Upper lobe of left lung (tissue), 6 donors: ENCODE results near the gene CBFA2T3. TPM values are rescaled to one million over a fixed set of nuclear protein-coding genes. Genes with fewer than 3 reads are reported as not detected.

Source experiments
- ATAC-seq, 2 donors: fragments of 200-7000 bp; cut with Tn5 transposase; one replicate each; pipeline ENCODE4 v1.9.1; 2022; ENCODE audit warnings: mild to moderate bottlenecking in 2 of 2, moderate library complexity in 2 of 2; ENCODE audit not compliant: low FRiP score in 2 of 2
- DNase-seq, 2 donors: peaks; one replicate each; pipeline ENCODE4 v3.0.0-alpha.2; 2019 to 2020
- H3K27ac ChIP-seq, 4 donors: fragments of 200-600 bp; sonication (generic); one replicate each; pipeline ENCODE4 v1.5.1; 2016 to 2019
- H3K27me3 ChIP-seq, 4 donors: fragments of 200-600 bp; sonication (generic); one replicate each; pipeline ENCODE4 v1.5.1; 2017 to 2019
- H3K36me3 ChIP-seq, 4 donors: fragments of 200-600 bp; sonication (generic); one replicate each; pipeline ENCODE4 v1.5.1; 2016 to 2019
- H3K4me1 ChIP-seq, 4 donors: fragments of 200-600 bp; sonication (generic); one replicate each; pipeline ENCODE4 v1.5.1; 2018 to 2019
- H3K4me3 ChIP-seq, 4 donors: fragments of 200-600 bp; sonication (generic); one replicate each; pipeline ENCODE4 v1.5.1; 2017 to 2019; ENCODE audit warnings: mild to moderate bottlenecking in 2 of 4, moderate library complexity in 1 of 4
- H3K9me3 ChIP-seq, 4 donors: fragments of 200-600 bp; sonication (generic); one replicate each; pipeline ENCODE4 v1.5.1; 2018 to 2019
- CTCF ChIP-seq, 6 experiments: fragments of 450-650 bp in 4 of 6; fragments of 200-600 bp in 2 of 6; sonication (generic) in 2 of 6; IDR thresholded peaks; one replicate each; pipeline ENCODE4 v1.5.1; 2016 to 2019; ENCODE audit warnings: antibody characterized with exemption in 6 of 6
- EP300 ChIP-seq, 4 donors: sonication (generic); formaldehyde crosslinking; IDR thresholded peaks; one replicate each; pipeline ENCODE4 v1.5.1; 2017; ENCODE audit warnings: antibody characterized with exemption in 4 of 4, control low read depth in 2 of 4
- POLR2A ChIP-seq, 4 donors: fragments of 450-650 bp; IDR thresholded peaks; one replicate each; pipeline ENCODE4 v1.5.1; 2016 to 2017; ENCODE audit warnings: antibody characterized with exemption in 4 of 4, mild to moderate bottlenecking in 2 of 4
- POLR2AphosphoS5 ChIP-seq, 2 donors: sonication (generic); formaldehyde crosslinking; IDR thresholded peaks; one replicate each; pipeline ENCODE4 v1.5.1; 2017; ENCODE audit warnings: antibody characterized with exemption in 2 of 2
- WGBS, 2 donors: methylation state at CpG; one replicate each; pipeline ENCODE4 v1.1.5; 2017 to 2018; 5-methylcytosine and 5-hydroxymethylcytosine counted together
- total RNA-seq, 6 donors: library from RNA; depleted of rRNA in 4 of 6; stranded (reverse); fragments of >200 nt in 4 of 6; gene quantifications; one replicate each; pipeline versions ENCODE4 v1.1.0 to v1.2.1, GENCODE V29; 2016 to 2021
- donor health status: DM: no; HTN: no; CAD: no; lungs with moderate emphysema.
- donor health status: DM: no; HTN: yes; CAD: no; lungs with severe emphysema.

CBFA2T3 gene
- total RNA-seq, 6 donors from 2014 or later: 2.7 to 33.5 (median 15.2) TPM

DNA sequence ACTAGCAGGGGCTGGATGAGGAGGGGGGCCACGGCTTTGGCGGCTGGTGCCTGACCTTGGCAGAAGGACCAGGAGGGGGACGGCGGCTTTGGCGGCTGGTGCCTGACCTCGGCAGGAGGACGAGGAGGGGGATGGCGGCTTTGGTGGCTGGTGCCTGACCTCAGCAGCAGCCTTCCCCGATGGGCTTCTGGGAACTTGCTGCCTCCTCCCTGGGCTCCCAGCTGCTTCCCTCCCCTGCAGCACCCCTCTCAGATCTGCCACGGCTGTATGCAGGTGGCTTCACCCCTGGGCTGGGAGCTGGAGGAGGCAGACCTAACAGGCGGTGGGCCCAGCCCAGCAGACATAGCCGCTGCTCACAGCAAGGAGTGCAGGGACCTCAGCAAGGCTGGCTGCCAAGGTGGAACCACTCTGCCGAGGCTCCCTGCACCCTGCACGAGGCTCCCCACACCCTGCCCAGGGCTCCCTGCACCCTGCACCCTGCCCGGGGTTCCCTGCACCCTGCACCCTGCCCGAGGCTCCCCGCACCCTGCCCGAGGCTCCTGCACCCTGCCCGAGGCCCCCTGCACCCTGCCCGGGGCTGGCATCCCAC lies 38.4 kb upstream of the CBFA2T3 start:
- ATAC-seq: peak in 1 of 2 donors; percentile 21
- no peaks in the 10 kb centered on the region for H3K36me3 ChIP-seq
- peak in 1 of 2 donors; percentile 58 for DNase-seq
- no peak overlapping the region for H3K27ac ChIP-seq
- no peak for TF ChIP-seq EP300 (IDR thresholded peaks at IDR 0.05)
- no peak for TF ChIP-seq POLR2A (IDR thresholded peaks at IDR 0.05)
- TF ChIP-seq CTCF (IDR thresholded peaks at IDR 0.05): no peak
- no peak for TF ChIP-seq POLR2AphosphoS5 (IDR thresholded peaks at IDR 0.05)
- 60 to 83% methylated on average over 2 to 17 of the region's 20 CpGs for WGBS, 2 donors
- H3K4me1 ChIP-seq: no peaks in the 10 kb centered on the region
- no peak overlapping the region for H3K4me3 ChIP-seq
- H3K9me3 ChIP-seq: no peaks in the 10 kb centered on the region
- no peaks in the 10 kb centered on the region for H3K27me3 ChIP-seq

DNA sequence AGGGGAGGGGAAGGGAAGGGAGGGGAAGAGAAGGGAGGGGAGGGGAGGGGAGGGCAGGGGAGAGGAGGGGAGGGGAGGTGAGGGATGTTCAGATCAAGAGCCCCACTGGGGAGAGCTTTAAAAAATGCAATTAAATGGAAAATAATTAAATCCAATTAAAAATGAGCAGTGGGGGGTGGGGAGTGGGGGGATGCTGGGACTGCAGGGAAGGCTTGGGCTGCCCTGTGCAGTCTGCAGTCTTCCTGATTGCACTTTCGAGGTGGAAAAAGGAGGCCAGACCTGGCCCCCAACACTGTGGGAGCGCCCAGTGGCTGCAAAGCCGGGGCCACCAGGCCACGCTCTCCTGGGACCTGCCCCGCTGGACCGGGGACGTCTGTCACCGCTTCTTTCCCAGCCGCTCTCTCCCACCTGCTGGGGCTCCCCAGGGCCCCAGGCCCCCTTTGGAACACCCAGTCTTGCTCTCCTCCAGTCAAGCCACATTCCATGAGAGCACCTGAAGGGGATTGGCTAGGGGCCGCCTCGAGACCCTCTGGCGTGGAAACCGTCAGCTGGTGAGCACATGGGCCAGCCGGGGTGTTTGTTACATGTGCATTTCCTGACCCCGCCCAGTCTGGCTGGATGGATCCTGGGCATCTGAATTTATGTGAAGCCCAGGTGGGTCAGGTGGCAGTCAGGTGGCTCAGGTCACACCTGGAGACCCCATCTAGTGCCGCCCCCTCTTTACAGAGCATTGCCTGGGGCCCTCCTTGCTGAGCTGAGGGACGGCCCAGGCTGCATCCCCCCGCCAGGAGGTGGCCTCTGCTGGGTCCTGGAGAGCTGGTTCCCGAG lies 37.6 kb upstream of the CBFA2T3 start:
- H3K27me3 ChIP-seq: peaks cover 0 to 6% (median 0%) of the 10 kb centered on the region in 4 donors
- H3K36me3 ChIP-seq: no peaks in the 10 kb centered on the region
- no peak overlapping the region for H3K4me3 ChIP-seq
- no peaks in the 10 kb centered on the region for H3K4me1 ChIP-seq
- H3K27ac ChIP-seq: no peak overlapping the region
- no peak for TF ChIP-seq EP300 (IDR thresholded peaks at IDR 0.05)
- TF ChIP-seq CTCF (IDR thresholded peaks at IDR 0.05): no peak
- TF ChIP-seq POLR2AphosphoS5 (IDR thresholded peaks at IDR 0.05): no peak
- no peak for TF ChIP-seq POLR2A (IDR thresholded peaks at IDR 0.05)
- ATAC-seq (no peak), DNase-seq (peak in 1 of 2 donors; percentile 53)
- H3K9me3 ChIP-seq: no peaks in the 10 kb centered on the region
- WGBS, 2 donors: 67 to 71% methylated on average over 5 to 19 of the region's 19 CpGs

DNA sequence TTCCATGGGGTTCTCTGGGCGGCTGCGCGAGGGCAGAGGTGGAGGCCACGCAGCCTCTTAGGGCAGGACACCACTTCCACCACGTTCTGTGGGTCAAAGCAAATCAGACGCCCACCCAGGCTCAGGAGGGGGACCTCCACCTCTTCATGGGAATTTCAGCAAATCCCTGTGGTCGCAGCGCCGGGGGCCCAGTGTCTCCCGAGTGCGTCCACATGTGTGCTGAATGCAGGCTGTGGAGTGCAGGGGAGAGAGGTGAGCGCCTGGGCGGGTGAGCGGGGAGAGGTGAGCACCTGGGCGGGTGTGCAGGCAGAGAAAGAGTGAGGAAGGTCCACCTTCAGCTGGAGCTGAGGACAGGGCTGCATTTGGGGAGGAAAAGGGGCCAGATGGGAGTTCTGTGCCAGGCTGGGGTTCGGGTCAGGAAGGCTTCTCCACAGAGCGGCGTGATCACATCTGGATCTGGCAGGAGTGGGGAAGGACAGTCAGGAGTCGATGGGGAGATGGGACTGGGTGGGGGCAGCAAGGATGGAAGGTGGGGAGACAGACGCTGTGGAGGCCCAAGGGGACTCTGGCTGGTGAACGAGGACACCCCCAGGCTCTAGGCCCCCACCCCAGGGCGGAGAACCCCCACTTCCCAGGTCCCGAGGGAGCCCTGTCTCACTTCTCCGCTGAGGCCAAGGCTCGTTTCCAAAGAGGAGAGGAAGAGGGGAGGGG lies 36.8 kb upstream of the CBFA2T3 start:
- 60 to 64% methylated on average over 25 of the region's 25 CpGs for WGBS, 2 donors
- no peaks in the 10 kb centered on the region for H3K9me3 ChIP-seq
- H3K4me1 ChIP-seq: no peaks in the 10 kb centered on the region
- no peak for TF ChIP-seq EP300 (IDR thresholded peaks at IDR 0.05)
- TF ChIP-seq CTCF (IDR thresholded peaks at IDR 0.05): no peak
- TF ChIP-seq POLR2A (IDR thresholded peaks at IDR 0.05): no peak
- TF ChIP-seq POLR2AphosphoS5 (IDR thresholded peaks at IDR 0.05): no peak
- no peak overlapping the region for H3K27ac ChIP-seq
- peak in 1 of 2 donors; percentile 62 for DNase-seq
- peaks cover 0 to 7% (median 0%) of the 10 kb centered on the region in 4 donors for H3K27me3 ChIP-seq
- H3K36me3 ChIP-seq: no peaks in the 10 kb centered on the region
- ATAC-seq: no peak
- H3K4me3 ChIP-seq: no peak overlapping the region

- no peak overlapping the region for H3K4me3 ChIP-seq
- no peaks in the 10 kb centered on the region for H3K4me1 ChIP-seq
- no peak overlapping the region for H3K27ac ChIP-seq
- 67 to 70% methylated on average over 6 of the region's 6 CpGs for WGBS, 2 donors
- DNase-seq (no peak), ATAC-seq (no peak)
- H3K36me3 ChIP-seq: no peaks in the 10 kb centered on the region
- no peak for TF ChIP-seq EP300 (IDR thresholded peaks at IDR 0.05)
- TF ChIP-seq CTCF (IDR thresholded peaks at IDR 0.05): no peak
- no peak for TF ChIP-seq POLR2A (IDR thresholded peaks at IDR 0.05)
- no peak for TF ChIP-seq POLR2AphosphoS5 (IDR thresholded peaks at IDR 0.05)
- H3K27me3 ChIP-seq: peaks cover 0 to 7% (median 0%) of the 10 kb centered on the region in 4 donors
- no peaks in the 10 kb centered on the region for H3K9me3 ChIP-seq
Measured at GRCh38 chr16:89013111-89013510, 36.1 kb upstream of the CBFA2T3 start.
